Panc1 (cell line): ENCODE results near the gene PRSS16.

Experiments used
- TCF7L2 ChIP-seq: IDR thresholded peaks from 2 replicates; pipeline ENCODE4 v1.6.1; 2011; ENCODE audit warnings: mild to moderate bottlenecking, low read depth, low read length, inconsistent platforms
- TF ChIP-seq, protein P1 (sequence below): fragments of 450-650 bp; IDR thresholded peaks from 2 replicates; pipeline ENCODE4 v1.5.1; 2017; ENCODE audit warnings: mild to moderate bottlenecking

GRCh38 chr6:27260836-27261375, 13.4 kb downstream of the PRSS16 start:
- TF ChIP-seq, protein P1, sequence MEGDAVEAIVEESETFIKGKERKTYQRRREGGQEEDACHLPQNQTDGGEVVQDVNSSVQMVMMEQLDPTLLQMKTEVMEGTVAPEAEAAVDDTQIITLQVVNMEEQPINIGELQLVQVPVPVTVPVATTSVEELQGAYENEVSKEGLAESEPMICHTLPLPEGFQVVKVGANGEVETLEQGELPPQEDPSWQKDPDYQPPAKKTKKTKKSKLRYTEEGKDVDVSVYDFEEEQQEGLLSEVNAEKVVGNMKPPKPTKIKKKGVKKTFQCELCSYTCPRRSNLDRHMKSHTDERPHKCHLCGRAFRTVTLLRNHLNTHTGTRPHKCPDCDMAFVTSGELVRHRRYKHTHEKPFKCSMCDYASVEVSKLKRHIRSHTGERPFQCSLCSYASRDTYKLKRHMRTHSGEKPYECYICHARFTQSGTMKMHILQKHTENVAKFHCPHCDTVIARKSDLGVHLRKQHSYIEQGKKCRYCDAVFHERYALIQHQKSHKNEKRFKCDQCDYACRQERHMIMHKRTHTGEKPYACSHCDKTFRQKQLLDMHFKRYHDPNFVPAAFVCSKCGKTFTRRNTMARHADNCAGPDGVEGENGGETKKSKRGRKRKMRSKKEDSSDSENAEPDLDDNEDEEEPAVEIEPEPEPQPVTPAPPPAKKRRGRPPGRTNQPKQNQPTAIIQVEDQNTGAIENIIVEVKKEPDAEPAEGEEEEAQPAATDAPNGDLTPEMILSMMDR = no peak
- TF ChIP-seq TCF7L2 = no peak
